HepG2 (cell line): ENCODE data around the gene TBX6. TPM values are rescaled to one million over a fixed set of nuclear protein-coding genes. Genes with fewer than 3 reads are reported as not detected.

Experiments used
- ARNT2 ChIP-seq: sonication (generic); formaldehyde crosslinking; IDR thresholded peaks from 2 replicates; pipeline ENCODE4 v1.8.0; 2022; ENCODE audit warnings: mild to moderate bottlenecking, low read depth, missing genetic modification reagents, moderate library complexity
- ATF3 ChIP-seq: sonication (generic); formaldehyde crosslinking; IDR thresholded peaks from 2 replicates; pipeline ENCODE4 v1.4.0; 2020; ENCODE audit warnings: missing genetic modification reagents
- CCDC6 ChIP-seq: sonication (generic); formaldehyde crosslinking; IDR thresholded peaks from 2 replicates; pipeline ENCODE4 v1.8.1; 2022; ENCODE audit warnings: mild to moderate bottlenecking, missing genetic modification reagents, moderate library complexity
- CEBPG ChIP-seq: IDR thresholded peaks from 2 replicates; pipeline ENCODE4 v1.6.1; 2016
- CHCHD3 ChIP-seq: sonication (generic); formaldehyde crosslinking; IDR thresholded peaks from 2 replicates; pipeline ENCODE4 v1.8.0; 2022; ENCODE audit warnings: mild to moderate bottlenecking, missing genetic modification reagents, moderate library complexity
- E2F2 ChIP-seq: sonication (generic); formaldehyde crosslinking; IDR thresholded peaks from 2 replicates; pipeline ENCODE4 v1.4.0; 2020; ENCODE audit warnings: missing genetic modification reagents, borderline replicate concordance
- ETV6 ChIP-seq: sonication (generic); formaldehyde crosslinking; conservative IDR thresholded peaks from 2 replicates; pipeline ENCODE4 v1.4.0; 2020; ENCODE audit warnings: missing genetic modification reagents
- FOSL2 ChIP-seq: sonication (generic); formaldehyde crosslinking; IDR thresholded peaks from 2 replicates; pipeline ENCODE4 v1.4.0; 2020; ENCODE audit warnings: missing genetic modification reagents
- GATA4 ChIP-seq: sonication (generic); IDR thresholded peaks from 2 replicates; pipeline ENCODE4 v1.6.1; 2016; ENCODE audit warnings: antibody characterized with exemption, low read depth, borderline replicate concordance
- GMEB2 ChIP-seq: IDR thresholded peaks from 2 replicates; pipeline ENCODE4 v1.6.1; 2016; ENCODE audit warnings: missing biosample characterization, missing genetic modification reagents, low read depth
- HNRNPL ChIP-seq: fragments of 200-400 bp; formaldehyde crosslinking; IDR thresholded peaks from 2 replicates; pipeline ENCODE4 v1.6.1; 2017; ENCODE audit warnings: mild to moderate bottlenecking, low read depth, low read length
- KLF15 ChIP-seq: sonication (generic); formaldehyde crosslinking; IDR thresholded peaks from 2 replicates; pipeline ENCODE4 v1.8.1; 2023; ENCODE audit warnings: borderline replicate concordance, mild to moderate bottlenecking, inconsistent platforms, missing genetic modification reagents, mixed read lengths
- MTF1 ChIP-seq: sonication (generic); formaldehyde crosslinking; IDR thresholded peaks from 2 replicates; pipeline ENCODE4 v1.5.0; 2020; ENCODE audit warnings: missing genetic modification reagents
- RBM22 ChIP-seq: fragments of 200-400 bp; formaldehyde crosslinking; optimal IDR thresholded peaks from 2 replicates; pipeline ENCODE3; 2017; ENCODE audit warnings: mild to moderate bottlenecking, low read length, moderate library complexity
- SCMH1 ChIP-seq: sonication (generic); formaldehyde crosslinking; IDR thresholded peaks from 2 replicates; pipeline ENCODE4 v1.9.0; 2021; ENCODE audit warnings: missing genetic modification reagents, mild to moderate bottlenecking, borderline replicate concordance
- STAG1 ChIP-seq: sonication (generic); formaldehyde crosslinking; IDR thresholded peaks from 2 replicates; pipeline ENCODE4 v1.4.0; 2020; ENCODE audit warnings: missing genetic modification reagents
- ZBTB2 ChIP-seq: sonication (generic); formaldehyde crosslinking; IDR thresholded peaks from 2 replicates; pipeline ENCODE4 v1.8.0; 2022; ENCODE audit warnings: low read depth, missing genetic modification reagents
- ZC3H13 ChIP-seq: sonication (generic); formaldehyde crosslinking; IDR thresholded peaks from 2 replicates; pipeline ENCODE4 v1.8.1; 2023; ENCODE audit warnings: mild to moderate bottlenecking, missing genetic modification reagents, moderate library complexity
- ZFP90 ChIP-seq: sonication (generic); formaldehyde crosslinking; IDR thresholded peaks from 2 replicates; pipeline ENCODE4 v1.8.0; 2022; ENCODE audit warnings: missing genetic modification reagents, mild to moderate bottlenecking, inconsistent platforms, borderline replicate concordance
- ZNF354B ChIP-seq: sonication (generic); formaldehyde crosslinking; IDR thresholded peaks from 2 replicates; pipeline ENCODE4 v1.8.0; 2022; ENCODE audit warnings: mild to moderate bottlenecking, missing genetic modification reagents
- ZNF747 ChIP-seq: sonication (generic); formaldehyde crosslinking; IDR thresholded peaks from 2 replicates; pipeline ENCODE4 v1.8.1; 2023; ENCODE audit warnings: missing genetic modification reagents, mild to moderate bottlenecking, borderline replicate concordance
- ZNF790 ChIP-seq: sonication (generic); formaldehyde crosslinking; IDR thresholded peaks from 2 replicates; pipeline ENCODE4 v1.8.0; 2022; ENCODE audit warnings: missing genetic modification reagents, mild to moderate bottlenecking, borderline replicate concordance
- ZNF792 ChIP-seq: IDR thresholded peaks from 2 replicates; pipeline ENCODE4 v1.6.1; 2016
- ZNF816 ChIP-seq: sonication (generic); formaldehyde crosslinking; IDR thresholded peaks from 2 replicates; pipeline ENCODE4 v1.8.0; 2022; ENCODE audit warnings: missing genetic modification reagents, mild to moderate bottlenecking, borderline replicate concordance
- ZNF878 ChIP-seq: sonication (generic); formaldehyde crosslinking; IDR thresholded peaks from 2 replicates; pipeline ENCODE4 v1.8.1; 2023; ENCODE audit warnings: mild to moderate bottlenecking, missing genetic modification reagents, moderate library complexity
- ZSCAN20 ChIP-seq: sonication (generic); formaldehyde crosslinking; IDR thresholded peaks from 2 replicates; pipeline ENCODE4 v1.4.0; 2020; ENCODE audit warnings: missing genetic modification reagents, mild to moderate bottlenecking, borderline replicate concordance
- polyA plus RNA-seq, 8 experiments: library from polyadenylated mRNA; depleted of rRNA in 3 of 8; stranded (reverse) in 7 of 8; unstranded in 1 of 8; fragments of >200 nt; fragmentation: Illumina TruSeq in 4 of 8; extraction: Trizol in 4 of 8; gene quantifications; 2 replicates each; pipeline versions ENCODE4 v1.2.1 to v1.2.3, GENCODE V29; 2011 to 2016; ENCODE audit warnings: low read depth in 4 of 8, missing spikeins in 1 of 8, mixed read lengths in 1 of 8; ENCODE audit not compliant: insufficient read depth in 1 of 8
- total RNA-seq, 5 experiments: library from RNA; depleted of rRNA; stranded (reverse); fragments of >200 nt; fragmentation: Illumina TruSeq; extraction: Trizol; gene quantifications; 2 replicates each; pipeline ENCODE4 v1.2.3, GENCODE V29; 2016; ENCODE audit warnings: low read depth in 1 of 5

Gene TBX6
- total and polyA plus RNA-seq, 2 of the 13 experiments (the other 11 are each of a cell fraction or from before 2014, with no cell fraction given): 0.24 to 0.42 TPM

GRCh38 chr16:30139583-30140481 is 48.1 kb upstream of the TBX6 start (continued):
- TF ChIP-seq ZFP90 (CRISPR knock-in tag) (no peak; the same call in 1 of the 2 replicates), CEBPG (CRISPR knock-in tag) (peak; percentile 84), ZNF790 (CRISPR knock-in tag) (no peak; the same call in 1 of the 2 replicates), GMEB2 (CRISPR knock-in tag) (no peak), RBM22 (peak; percentile 29), ZSCAN20 (CRISPR knock-in tag) (no peak), ATF3 (no peak), ZNF747 (CRISPR knock-in tag) (no peak; the same call in 1 of the 2 replicates), ZNF792 (CRISPR knock-in tag) (peak; percentile 95), KLF15 (no peak), CHCHD3 (CRISPR knock-in tag) (no peak), E2F2 (no peak), ZC3H13 (CRISPR knock-in tag) (peak; percentile 32; the same call in 1 of the 2 replicates), FOSL2 (CRISPR knock-in tag) (peak; percentile 62), HNRNPL (0 out of 2 replicates have a peak, but pooled peaks have one; percentile 23), ZBTB2 (CRISPR knock-in tag) (peak; percentile 58; the same call in 1 of the 2 replicates), ZNF816 (CRISPR knock-in tag) (peak; percentile 20; the same call in 1 of the 2 replicates), SCMH1 (CRISPR knock-in tag) (no peak), ZNF878 (CRISPR knock-in tag) (peak; percentile 71; the same call in 1 of the 2 replicates), MTF1 (CRISPR knock-in tag) (no peak), ARNT2 (CRISPR knock-in tag) (peak; percentile 26), GATA4 (no peak; the same call in 1 of the 2 replicates), ZNF354B (CRISPR knock-in tag) (no peak), ETV6 (CRISPR knock-in tag) (peak; percentile 78; the same call in 1 of the 2 replicates), STAG1 (peak; percentile 19; the same call in 1 of the 2 replicates), CCDC6 (CRISPR knock-in tag) (0 out of 2 replicates have a peak, but pooled peaks have one; percentile 36)
